Activated naive CD4-positive, alpha-beta T cell treated with anti-CD3 and anti-CD28 coated beads, Interleukin-2, amount 50 U/mL, for 24 hours (primary cell): ENCODE data around the gene DLG3.

Experiments
- H3K27ac Mint-ChIP-seq: one replicate; pipeline ENCODE4 v1.8.0; 2021; ENCODE audit warnings: mild to moderate bottlenecking, mixed read lengths
- H3K27me3 Mint-ChIP-seq: one replicate; pipeline ENCODE4 v1.8.0; 2021; ENCODE audit warnings: mixed read lengths
- H3K36me3 Mint-ChIP-seq: one replicate; pipeline ENCODE4 v1.8.0; 2021; ENCODE audit warnings: mixed read lengths
- H3K4me1 Mint-ChIP-seq: one replicate; pipeline ENCODE4 v1.8.0; 2021; ENCODE audit warnings: mixed read lengths
- H3K4me3 Mint-ChIP-seq: one replicate; pipeline ENCODE4 v1.8.0; 2021; ENCODE audit warnings: mild to moderate bottlenecking, mixed read lengths
- H3K9me3 Mint-ChIP-seq: one replicate; pipeline ENCODE4 v1.8.0; 2021; ENCODE audit warnings: mixed read lengths

DLG3 gene

DNA sequence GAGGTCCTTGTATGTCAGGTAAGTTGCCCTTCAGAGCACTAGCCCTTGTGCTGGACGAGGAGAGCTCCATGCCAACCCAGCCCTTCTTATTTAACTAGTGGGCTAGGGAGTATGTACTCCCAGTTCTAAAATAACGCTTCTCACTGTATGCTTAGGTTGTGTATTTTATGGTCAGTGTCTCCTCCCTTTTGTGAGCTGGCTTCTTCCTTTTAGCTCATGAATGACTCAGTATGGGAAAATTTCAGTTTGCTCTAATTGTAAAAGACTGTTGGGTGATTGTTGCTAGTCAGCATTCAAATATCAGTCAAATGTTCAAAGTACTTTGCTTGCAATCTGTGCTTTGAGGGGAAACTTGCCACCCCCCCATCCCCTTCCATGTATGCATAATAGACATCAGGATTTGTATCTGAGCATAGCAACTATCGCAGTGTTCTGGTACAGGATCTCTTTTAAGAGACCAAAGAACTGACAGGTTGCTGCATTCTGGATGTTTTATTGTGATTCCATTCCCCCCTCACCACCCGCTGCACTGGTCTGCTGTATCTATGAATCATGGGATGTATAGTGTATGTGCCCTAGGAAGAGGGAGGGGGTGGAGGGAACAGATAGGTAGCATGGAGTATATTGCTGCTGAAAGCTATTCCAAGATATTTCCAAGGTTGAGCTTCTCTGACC, 34.7 kb downstream of the DLG3 start:
- H3K27me3 Mint-ChIP-seq, result no peaks in the 10 kb centered on the region
- H3K9me3 Mint-ChIP-seq, result no peaks in the 10 kb centered on the region
- no peaks in the 10 kb centered on the region for H3K4me1 Mint-ChIP-seq
- H3K36me3 Mint-ChIP-seq, result peaks cover 4% of the 10 kb centered on the region
- no peak overlapping the region for H3K27ac Mint-ChIP-seq
- H3K4me3 Mint-ChIP-seq, result no peak overlapping the region

DNA sequence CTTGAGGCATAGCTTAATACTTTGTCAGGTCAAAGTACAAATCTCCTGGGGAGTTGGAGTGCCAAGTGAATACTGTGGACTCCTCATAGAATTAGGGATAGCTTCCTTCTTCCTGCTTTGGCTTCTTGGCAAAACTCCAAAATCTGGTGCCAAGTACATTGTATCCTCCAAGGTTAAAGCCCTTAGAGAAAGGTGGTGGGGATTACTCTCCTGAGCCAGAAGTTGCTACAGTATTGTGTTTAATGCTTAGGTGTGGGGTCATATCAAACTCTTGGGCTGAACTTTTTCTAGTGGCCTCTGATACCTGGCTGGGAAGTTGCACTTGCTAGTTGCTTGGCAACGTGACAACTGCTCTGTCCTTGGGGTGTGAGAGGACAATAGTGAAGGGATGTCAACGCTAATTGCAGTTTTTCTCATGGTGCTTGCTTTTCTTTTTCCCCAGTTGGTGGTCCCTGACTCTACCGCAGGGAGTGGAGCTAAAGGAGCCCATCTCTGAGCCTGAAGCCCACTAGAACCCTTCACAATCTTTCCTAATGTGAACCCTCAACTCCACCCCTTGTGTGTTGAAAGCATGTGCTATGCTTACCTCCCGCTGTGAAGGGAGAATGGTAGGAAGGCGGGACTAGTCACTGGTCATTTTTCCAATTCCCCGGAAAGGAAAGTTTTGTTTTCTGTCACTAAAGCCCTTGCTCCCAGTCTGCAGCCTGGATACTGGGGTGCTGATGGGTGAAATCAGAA, 35.5 kb downstream of the DLG3 start:
- H3K4me3 Mint-ChIP-seq, result no peak overlapping the region
- H3K27ac Mint-ChIP-seq, result no peak overlapping the region
- peaks cover 3% of the 10 kb centered on the region for H3K36me3 Mint-ChIP-seq
- H3K9me3 Mint-ChIP-seq, result no peaks in the 10 kb centered on the region
- no peaks in the 10 kb centered on the region for H3K27me3 Mint-ChIP-seq
- H3K4me1 Mint-ChIP-seq, result no peaks in the 10 kb centered on the region

DNA sequence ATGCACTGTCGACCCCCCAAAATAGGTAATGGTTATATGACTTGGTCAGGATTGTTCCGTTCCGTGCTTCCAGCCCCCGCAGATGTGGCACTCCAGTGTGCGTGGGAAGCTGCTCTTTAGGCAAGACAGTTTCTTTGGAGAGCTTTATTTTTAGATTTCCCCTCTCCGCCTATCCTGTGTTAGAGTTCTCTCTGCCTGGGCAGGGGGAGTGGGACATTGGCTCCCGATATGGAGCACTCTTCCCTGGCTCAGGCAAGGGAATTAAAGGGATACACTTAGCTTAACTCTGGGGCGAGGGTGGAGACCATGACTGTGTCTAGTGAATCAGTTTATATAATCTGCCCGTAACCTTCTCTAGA, 36.0 kb downstream of the DLG3 start:
- Mint-ChIP-seq H3K27ac (no peak overlapping the region), H3K4me1 (no peaks in the 10 kb centered on the region), H3K4me3 (no peak overlapping the region), H3K9me3 (no peaks in the 10 kb centered on the region), H3K36me3 (peaks cover 3% of the 10 kb centered on the region), H3K27me3 (no peaks in the 10 kb centered on the region)

DNA sequence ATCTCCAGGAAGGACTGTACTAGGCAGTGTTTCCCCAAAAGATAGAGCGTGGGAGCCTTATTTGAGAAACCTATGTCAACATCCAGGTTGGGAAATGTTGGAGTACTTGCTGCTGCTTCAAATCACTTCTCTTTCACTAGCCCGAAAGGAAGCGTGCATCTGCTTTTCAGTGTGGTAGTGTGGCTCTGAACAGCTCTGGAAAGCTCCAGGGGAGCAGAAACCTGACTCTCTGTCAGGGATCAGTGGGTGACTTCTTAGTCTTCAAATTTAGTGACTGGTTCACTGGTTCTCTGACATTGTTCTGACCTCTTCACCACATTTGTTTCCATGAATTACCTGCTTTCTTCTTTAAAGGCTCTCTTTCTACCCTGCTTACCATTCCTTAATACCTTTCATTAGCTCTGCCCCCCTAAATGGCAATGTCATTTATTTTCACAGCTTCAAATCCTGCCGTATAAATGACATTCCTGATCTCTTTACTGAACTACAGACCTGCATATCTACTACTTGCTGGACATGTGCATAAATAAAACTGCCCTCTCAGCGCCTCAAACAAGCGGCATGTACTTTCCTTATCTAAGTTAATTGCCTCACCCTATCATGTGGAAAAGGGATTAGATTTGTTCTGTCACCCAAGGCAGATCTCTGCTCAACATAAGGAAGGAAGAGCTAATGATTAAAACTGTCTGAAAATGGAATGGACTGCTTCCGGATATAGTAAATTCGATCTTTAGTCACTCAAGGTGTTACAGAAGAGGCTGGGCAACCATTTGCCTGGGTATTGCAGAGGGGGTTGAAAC, 37.0 kb downstream of the DLG3 start:
- Mint-ChIP-seq H3K27ac (no peak overlapping the region), H3K4me1 (no peaks in the 10 kb centered on the region), H3K9me3 (no peaks in the 10 kb centered on the region), H3K36me3 (peaks cover 3% of the 10 kb centered on the region), H3K4me3 (no peak overlapping the region), H3K27me3 (no peaks in the 10 kb centered on the region)

DNA sequence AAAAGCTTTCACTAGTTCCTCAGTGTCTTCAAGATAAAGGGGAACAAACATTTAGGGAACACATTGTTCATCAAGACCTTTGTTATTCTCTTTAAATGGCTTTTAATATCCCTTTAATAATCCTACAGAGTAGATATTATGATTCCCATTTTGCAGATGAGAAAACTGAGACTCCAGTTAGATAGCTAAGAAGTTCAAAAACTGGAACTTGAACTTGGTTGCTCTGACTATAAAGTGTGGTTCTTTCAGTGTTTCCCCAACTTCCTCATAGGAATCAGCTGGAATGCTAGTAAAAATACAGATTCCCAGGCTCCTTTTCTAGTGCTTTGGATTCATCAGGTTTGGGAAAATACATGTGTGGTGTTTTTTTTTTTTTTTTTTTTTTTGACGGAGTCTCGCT, 37.7 kb downstream of the DLG3 start:
- Mint-ChIP-seq H3K9me3 (no peaks in the 10 kb centered on the region), H3K27ac (no peak overlapping the region), H3K27me3 (no peaks in the 10 kb centered on the region), H3K36me3 (peaks cover 3% of the 10 kb centered on the region), H3K4me1 (no peaks in the 10 kb centered on the region), H3K4me3 (no peak overlapping the region)

DNA sequence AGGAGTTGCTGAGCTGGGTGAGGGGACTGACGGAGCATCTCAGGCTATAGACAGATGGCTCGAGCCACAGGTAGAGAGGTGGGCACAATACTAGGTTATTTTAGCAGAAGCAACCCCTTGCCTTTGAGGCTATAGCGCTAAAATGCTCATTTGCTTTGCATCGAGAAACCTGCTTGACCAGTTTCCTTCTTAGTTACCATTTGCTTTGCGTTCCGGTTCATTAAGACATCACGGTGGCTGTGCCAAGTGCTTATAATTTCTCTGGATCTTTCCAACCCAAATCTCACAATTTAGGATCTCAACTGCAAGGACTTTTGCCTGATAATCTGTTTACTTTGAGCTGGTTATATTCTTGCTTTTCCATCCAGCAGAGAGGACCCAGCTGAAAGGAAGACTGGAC, 40.8 kb downstream of the DLG3 start:
- Mint-ChIP-seq H3K4me3 (no peak overlapping the region), H3K9me3 (no peaks in the 10 kb centered on the region), H3K36me3 (peaks cover 5% of the 10 kb centered on the region), H3K4me1 (no peaks in the 10 kb centered on the region), H3K27ac (no peak overlapping the region), H3K27me3 (no peaks in the 10 kb centered on the region)

DNA sequence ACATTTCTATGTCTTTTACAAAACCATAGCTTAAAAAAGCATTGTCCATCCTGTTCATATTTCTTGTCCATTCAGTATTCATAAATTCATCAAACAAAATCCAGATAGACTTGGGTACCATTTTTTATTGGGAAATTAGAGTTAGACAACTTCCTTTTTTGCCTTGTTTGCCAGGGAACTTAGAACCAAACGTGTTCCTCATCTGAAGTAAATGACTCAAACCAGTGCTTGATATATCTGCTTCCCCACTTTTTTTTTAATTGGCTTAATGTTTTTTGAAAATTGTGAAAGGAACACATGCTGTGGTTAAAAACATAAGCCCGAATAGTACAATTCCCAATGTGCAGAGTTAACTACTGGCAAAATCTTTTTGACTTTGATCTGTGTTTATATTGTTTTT, 44.2 kb downstream of the DLG3 start:
- no peak overlapping the region for H3K27ac Mint-ChIP-seq
- H3K4me3 Mint-ChIP-seq, result no peak overlapping the region
- no peaks in the 10 kb centered on the region for H3K4me1 Mint-ChIP-seq
- H3K36me3 Mint-ChIP-seq, result peaks cover 9% of the 10 kb centered on the region
- H3K9me3 Mint-ChIP-seq, result no peaks in the 10 kb centered on the region
- H3K27me3 Mint-ChIP-seq, result no peaks in the 10 kb centered on the region

DNA sequence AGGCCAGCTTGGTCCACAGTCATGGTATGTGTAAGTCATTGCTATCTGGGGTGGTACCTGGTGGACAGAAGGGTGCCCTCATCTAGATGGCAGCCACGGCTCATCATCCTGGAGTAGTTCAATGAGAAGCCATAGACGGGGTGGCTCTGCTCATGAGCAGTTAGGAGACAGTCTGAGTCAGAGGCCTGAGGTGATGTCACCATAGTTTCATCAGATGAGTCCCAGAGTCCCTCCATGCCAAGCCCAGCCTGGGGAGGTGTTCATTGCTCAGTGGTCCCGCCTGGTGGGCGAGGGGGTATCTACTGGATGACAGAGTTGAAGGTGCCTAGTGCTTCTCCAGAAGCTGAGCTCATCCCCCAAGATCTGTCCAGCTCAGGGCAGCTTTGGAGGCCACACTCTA, 49.8 kb downstream of the DLG3 start:
- no peaks in the 10 kb centered on the region for H3K9me3 Mint-ChIP-seq
- no peak overlapping the region for H3K27ac Mint-ChIP-seq
- peaks cover 11% of the 10 kb centered on the region for H3K36me3 Mint-ChIP-seq
- H3K27me3 Mint-ChIP-seq, result no peaks in the 10 kb centered on the region
- H3K4me1 Mint-ChIP-seq, result no peaks in the 10 kb centered on the region
- no peak overlapping the region for H3K4me3 Mint-ChIP-seq

DNA sequence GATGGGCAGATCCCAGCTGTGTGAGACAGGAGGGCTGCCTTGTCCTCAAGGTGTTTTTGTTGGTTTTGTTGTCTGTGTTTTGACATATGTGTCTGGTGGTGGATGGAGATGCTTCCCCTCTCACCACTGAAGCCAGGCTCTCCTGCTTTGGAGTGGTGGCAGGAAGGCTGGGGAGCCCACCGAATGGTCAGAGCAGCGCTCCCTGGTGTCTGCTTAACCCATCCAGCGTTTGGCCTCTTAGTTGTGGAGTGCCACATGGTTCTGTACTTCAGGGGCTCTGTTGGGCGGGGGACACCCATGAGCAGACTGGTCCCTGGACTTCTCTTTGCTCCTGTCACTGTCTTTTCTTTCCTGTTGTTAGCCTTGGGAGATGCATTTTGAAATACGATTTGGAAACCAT, 51.9 kb downstream of the DLG3 start:
- Mint-ChIP-seq H3K4me1 (no peaks in the 10 kb centered on the region), H3K4me3 (no peak overlapping the region), H3K9me3 (no peaks in the 10 kb centered on the region), H3K27ac (no peak overlapping the region), H3K27me3 (no peaks in the 10 kb centered on the region), H3K36me3 (peaks cover 12% of the 10 kb centered on the region)

DNA sequence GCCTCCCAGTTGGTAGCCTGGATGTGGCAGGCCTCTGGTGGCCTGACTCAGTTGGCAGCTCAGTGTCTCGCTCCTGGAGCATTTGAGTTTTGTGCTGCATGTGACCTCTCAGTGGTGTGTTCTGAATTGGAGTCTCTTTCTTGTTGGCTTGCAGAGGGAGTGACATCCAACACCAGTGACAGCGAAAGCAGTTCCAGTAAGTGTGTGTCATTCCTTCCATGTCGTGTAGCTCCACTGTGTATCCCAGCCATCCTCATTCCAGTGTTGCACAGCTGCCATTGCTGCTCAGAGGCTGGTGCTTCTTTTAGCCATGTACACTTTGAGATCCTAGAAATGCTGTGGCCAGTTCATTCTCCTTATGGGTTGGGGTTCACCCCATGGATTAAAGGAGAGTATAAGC, 52.4 kb downstream of the DLG3 start:
- no peaks in the 10 kb centered on the region for H3K27me3 Mint-ChIP-seq
- no peak overlapping the region for H3K4me3 Mint-ChIP-seq
- peaks cover 10% of the 10 kb centered on the region for H3K36me3 Mint-ChIP-seq
- no peaks in the 10 kb centered on the region for H3K9me3 Mint-ChIP-seq
- no peak overlapping the region for H3K27ac Mint-ChIP-seq
- H3K4me1 Mint-ChIP-seq, result no peaks in the 10 kb centered on the region

DNA sequence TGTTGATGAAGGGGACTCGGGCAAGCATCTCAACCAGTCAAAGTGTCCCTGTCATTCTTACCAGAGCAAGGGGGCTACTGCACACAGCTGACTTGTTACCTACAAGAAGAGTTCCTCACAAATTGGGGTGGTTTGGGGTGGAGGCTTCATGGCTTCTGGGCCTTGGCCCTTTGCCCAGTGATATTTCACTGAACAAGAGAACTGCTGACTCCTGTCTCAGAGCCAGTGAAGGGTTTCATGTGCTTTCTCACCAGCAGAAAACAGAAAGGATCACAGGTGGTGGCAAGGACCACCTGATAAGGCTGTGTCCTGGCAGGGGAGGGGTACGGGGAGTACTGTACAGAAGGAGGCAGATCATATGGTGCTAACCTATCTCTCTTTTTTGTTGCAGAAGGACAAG, 53.5 kb downstream of the DLG3 start:
- Mint-ChIP-seq H3K27ac (no peak overlapping the region), H3K4me1 (no peaks in the 10 kb centered on the region), H3K4me3 (no peak overlapping the region), H3K36me3 (peaks cover 8% of the 10 kb centered on the region), H3K9me3 (no peaks in the 10 kb centered on the region), H3K27me3 (no peaks in the 10 kb centered on the region)

DNA sequence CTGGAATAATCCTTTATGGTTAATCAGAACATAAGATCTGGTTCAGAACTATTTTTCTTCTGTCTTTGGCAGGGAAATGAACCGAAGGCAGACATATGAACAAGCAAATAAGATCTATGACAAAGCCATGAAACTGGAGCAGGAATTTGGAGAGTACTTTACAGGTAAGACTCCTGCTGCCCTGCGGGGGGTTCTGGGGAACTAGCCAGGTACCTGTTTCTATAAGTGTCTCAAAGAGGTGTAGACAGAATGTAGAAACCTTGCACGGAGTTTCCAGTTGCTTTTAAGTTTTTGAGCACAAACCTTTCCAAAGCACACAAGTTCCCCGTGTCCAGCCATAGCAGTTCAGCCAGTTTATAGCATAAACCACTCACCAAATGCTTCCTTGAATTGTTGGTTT, 56.2 kb downstream of the DLG3 start:
- no peak overlapping the region for H3K4me3 Mint-ChIP-seq
- no peaks in the 10 kb centered on the region for H3K9me3 Mint-ChIP-seq
- peaks cover 5% of the 10 kb centered on the region for H3K36me3 Mint-ChIP-seq
- H3K27ac Mint-ChIP-seq, result no peak overlapping the region
- no peaks in the 10 kb centered on the region for H3K27me3 Mint-ChIP-seq
- no peaks in the 10 kb centered on the region for H3K4me1 Mint-ChIP-seq

DNA sequence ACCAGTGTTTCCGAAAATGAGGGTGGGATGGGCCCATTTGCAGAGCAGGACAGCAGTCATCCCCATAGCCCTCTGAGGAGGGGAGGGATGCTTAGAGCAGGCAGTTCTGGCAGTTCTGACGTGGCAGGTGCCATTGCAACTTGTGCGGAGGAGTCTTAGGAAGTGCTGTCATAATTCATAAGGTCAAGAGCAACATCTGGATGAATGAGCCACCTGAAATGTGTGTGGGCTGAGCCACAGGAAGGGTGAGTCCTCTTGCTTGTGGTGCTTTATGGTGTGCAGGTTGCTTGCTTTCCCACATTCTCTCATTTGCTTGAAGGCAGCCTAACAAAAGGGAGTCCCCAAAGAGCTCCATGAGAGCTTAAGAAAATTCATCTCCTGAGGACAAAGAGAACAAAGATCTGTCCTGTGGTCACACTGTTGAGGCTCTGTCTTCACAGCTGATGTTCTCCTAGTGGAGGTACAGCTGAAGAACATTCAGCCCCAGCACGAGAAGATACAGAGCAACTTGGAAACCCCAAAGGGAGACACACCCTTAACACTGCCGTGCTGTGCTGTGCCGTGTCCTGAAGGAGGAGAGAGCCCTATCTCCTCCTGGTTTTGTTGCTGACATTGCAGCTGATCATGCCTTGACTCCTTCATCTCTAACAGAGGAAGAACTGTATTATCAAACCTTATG, 60.3 kb downstream of the DLG3 start:
- no peak overlapping the region for H3K4me3 Mint-ChIP-seq
- no peaks in the 10 kb centered on the region for H3K27me3 Mint-ChIP-seq
- H3K36me3 Mint-ChIP-seq, result peaks cover 2% of the 10 kb centered on the region
- H3K27ac Mint-ChIP-seq, result no peak overlapping the region
- H3K9me3 Mint-ChIP-seq, result no peaks in the 10 kb centered on the region
- H3K4me1 Mint-ChIP-seq, result no peaks in the 10 kb centered on the region

DNA sequence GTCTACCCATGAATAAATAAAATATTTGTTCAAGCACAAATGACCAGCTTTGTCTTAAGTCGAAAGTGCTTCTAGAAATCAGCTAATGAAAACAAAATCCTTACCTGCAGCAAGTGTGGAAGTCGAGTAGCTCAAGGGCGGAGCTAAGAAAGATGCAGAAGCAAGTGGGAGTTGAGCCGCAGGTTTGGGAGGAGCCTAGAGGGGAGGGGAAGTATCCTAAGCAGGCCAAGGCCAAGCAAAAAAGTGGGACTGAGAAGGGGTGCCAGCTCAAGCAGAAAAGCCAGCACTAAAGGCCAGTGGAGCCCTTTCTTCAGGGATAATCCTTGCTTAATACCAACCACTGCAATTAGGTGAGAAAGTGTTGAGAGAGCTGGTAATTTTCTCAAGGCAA, 60.8 kb downstream of the DLG3 start:
- Mint-ChIP-seq H3K4me1 (no peaks in the 10 kb centered on the region), H3K9me3 (no peaks in the 10 kb centered on the region), H3K4me3 (no peak overlapping the region), H3K36me3 (peaks cover 2% of the 10 kb centered on the region), H3K27ac (no peak overlapping the region), H3K27me3 (no peaks in the 10 kb centered on the region)

DNA sequence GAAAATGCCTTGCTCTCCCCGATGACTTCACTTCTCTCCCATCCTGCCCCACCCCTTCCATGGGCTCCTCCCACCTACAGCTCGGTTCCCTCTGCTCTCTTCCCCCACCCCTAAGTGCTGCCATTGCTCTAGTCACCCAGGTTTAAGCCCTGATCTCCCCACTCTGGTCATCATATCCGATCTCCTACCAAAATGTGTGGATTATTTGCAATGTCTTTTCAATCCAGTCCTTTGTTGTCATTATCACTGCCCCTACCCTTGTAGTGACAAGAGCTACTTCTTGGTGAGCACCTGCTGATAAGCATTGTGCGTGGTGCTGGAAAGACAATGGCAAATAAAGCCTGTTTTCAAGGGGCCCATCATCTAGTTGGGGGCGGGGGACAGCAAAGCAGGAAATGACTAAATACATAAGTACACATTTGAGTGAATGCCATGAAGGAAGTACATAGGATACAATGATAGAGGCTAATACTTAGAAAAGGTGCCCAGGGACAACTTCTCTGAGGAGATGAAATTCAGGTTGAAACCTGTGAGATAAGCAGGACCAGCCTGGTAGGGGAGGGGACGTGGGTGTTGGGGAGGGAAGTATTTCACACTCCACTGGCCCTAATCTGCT, 63.8 kb downstream of the DLG3 start:
- Mint-ChIP-seq H3K4me1 (no peaks in the 10 kb centered on the region), H3K4me3 (no peak overlapping the region), H3K36me3 (no peaks in the 10 kb centered on the region), H3K27ac (no peak overlapping the region), H3K27me3 (no peaks in the 10 kb centered on the region), H3K9me3 (no peaks in the 10 kb centered on the region)
